ENCODE results near the gene PTTG2. TPM values are rescaled to one million over a fixed set of nuclear protein-coding genes. Genes with fewer than 3 reads are reported as not detected.

Gene PTTG2
- total and polyA plus RNA-seq, 12 donors = 0.55 to 1.6 (median 0.87) TPM; not detected in 2

- peaks cover 0 to 36% (median 23%) of the 10 kb centered on the region in 9 donors for H3K4me1 ChIP-seq
- H3K4me3 ChIP-seq = peak overlapping the region in 1 of 10 donors; percentile 3
- 37 to 40% methylated on average over 7 of the region's 7 CpGs for WGBS, 2 donors
- no peaks in the 10 kb centered on the region for H3K36me3 ChIP-seq
- intact Hi-C loops (cut with DNase I) = no loop called here
- TF ChIP-seq CTCF (IDR thresholded peaks at IDR 0.05) = peak in 2 of 9 donors; percentile 6 to 18
- no peaks in the 10 kb centered on the region for H3K27me3 ChIP-seq
- peak; percentile 58 to 72 for DNase-seq
- H3K9me3 ChIP-seq = peaks cover 0 to 11% (median 0%) of the 10 kb centered on the region in 11 donors
- peak; percentile 86 to 99 (median 97) for ATAC-seq
- peak overlapping the region in 7 of 10 donors; percentile 4 to 77 (median 57) for H3K27ac ChIP-seq
Measured at GRCh38 chr4:37936889-37937498, 23.2 kb upstream of the PTTG2 start.

DNA sequence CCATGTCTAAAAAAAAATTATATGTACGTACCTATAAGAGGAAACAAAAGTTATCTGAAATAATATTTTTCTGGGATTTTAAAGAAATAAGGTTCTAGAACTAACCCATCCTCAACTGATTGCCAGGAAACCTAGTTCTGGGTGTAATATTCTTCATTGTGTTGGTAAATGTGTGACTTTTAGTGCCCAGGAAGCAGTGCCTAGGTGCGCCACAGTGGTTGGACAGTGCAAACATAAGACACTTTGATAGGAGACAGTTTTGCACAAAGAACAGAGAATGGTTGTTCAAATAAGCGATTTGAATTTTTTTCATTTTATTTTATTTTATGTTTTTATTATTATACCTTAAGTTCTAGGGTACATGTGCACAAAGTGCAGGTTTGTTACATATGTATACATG is 22.0 kb upstream of the PTTG2 start:
- H3K4me1 ChIP-seq = peaks cover 0 to 32% (median 18%) of the 10 kb centered on the region in 9 donors
- H3K36me3 ChIP-seq = no peaks in the 10 kb centered on the region
- WGBS, 2 donors = 76 to 96% methylated on average over 3 of the region's 3 CpGs
- no peak for TF ChIP-seq CTCF (IDR thresholded peaks at IDR 0.05)
- DNase-seq (no peak), ATAC-seq (no peak)
- no peaks in the 10 kb centered on the region for H3K27me3 ChIP-seq
- peaks cover 0 to 11% (median 0%) of the 10 kb centered on the region in 11 donors for H3K9me3 ChIP-seq
- no peak overlapping the region for H3K27ac ChIP-seq
- intact Hi-C loops (cut with DNase I) = no loop called here
- no peak overlapping the region for H3K4me3 ChIP-seq

DNA sequence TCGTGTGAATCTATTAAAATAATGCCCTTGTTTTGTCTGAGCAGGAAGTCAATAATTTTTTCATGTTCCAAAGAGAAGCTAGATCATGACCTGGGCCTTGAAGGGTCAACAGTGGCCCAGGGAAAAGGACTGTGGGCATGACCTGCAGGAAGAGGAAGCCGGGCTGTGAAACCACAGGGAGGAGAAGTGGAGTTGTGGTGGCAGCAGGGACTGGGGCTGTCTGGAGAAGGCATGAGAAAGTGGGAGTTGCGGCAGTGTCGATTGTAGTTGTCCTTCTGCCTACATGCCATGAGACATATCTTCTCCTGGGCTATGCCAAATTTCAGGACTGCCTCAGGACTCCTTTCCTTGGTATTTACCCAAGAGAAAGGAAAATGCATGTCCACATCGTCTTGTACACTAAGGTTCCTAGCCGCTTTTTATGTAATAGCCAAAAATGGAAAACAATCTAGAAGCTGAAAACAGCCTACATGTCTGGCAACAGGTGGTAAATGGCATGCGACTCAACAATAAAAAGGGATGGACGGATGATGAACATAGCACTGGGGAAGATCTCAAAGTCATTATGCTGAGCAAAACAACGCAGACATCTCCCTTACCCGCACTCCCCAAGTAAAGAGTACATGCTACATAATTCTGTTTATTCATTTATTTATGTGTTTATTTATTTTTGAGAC is 13.6 kb upstream of the PTTG2 start:
- Histone ChIP-seq H3K4me1 (peaks cover 0 to 32% (median 20%) of the 10 kb centered on the region in 9 donors), H3K27me3 (no peaks in the 10 kb centered on the region), H3K36me3 (no peaks in the 10 kb centered on the region), H3K4me3 (no peak overlapping the region), H3K9me3 (peaks cover 0 to 6% (median 0%) of the 10 kb centered on the region in 11 donors), H3K27ac (no peak overlapping the region)
- intact Hi-C loops (cut with DNase I) = loop anchor here in 1 of 10 donors (5.0 kb wide), 1 partner anchor 34 kb away; no protein-coding TSS in a partner anchor
- 70 to 82% methylated on average over 10 of the region's 10 CpGs for WGBS, 2 donors
- DNase-seq (peak in 1 of 2 donors; percentile 18), ATAC-seq (peak in 7 of 8 donors; percentile 33 to 61 (median 52))
- TF ChIP-seq CTCF (IDR thresholded peaks at IDR 0.05) = no peak

GRCh38 chr4:37948542-37948941 is 11.7 kb upstream of the PTTG2 start:
- intact Hi-C loops (cut with DNase I) = loop anchor here in 1 of 10 donors (5.0 kb wide), 1 partner anchor 36 kb away; no protein-coding TSS in a partner anchor
- peaks cover 0 to 34% (median 20%) of the 10 kb centered on the region in 9 donors for H3K4me1 ChIP-seq
- no peak overlapping the region for H3K27ac ChIP-seq
- H3K9me3 ChIP-seq = no peaks in the 10 kb centered on the region
- DNase-seq (no peak), ATAC-seq (no peak)
- H3K4me3 ChIP-seq = no peak overlapping the region
- 68 to 73% methylated on average over 4 of the region's 4 CpGs for WGBS, 2 donors
- peaks cover 0 to 11% (median 0%) of the 10 kb centered on the region in 9 donors for H3K36me3 ChIP-seq
- no peaks in the 10 kb centered on the region for H3K27me3 ChIP-seq
- TF ChIP-seq CTCF (IDR thresholded peaks at IDR 0.05) = no peak

Data from heart right ventricle (tissue), 16 donors.